HG03064 (cell line): ENCODE data around the gene TMC7.

ENCODE experiments used
- ATAC-seq: cut with Tn5 transposase; IDR thresholded peaks from one replicate; pipeline ENCODE4 v1.9.1; 2021; ENCODE audit warnings: low read depth; ENCODE audit not compliant: unreplicated experiment

Gene TMC7

DNA sequence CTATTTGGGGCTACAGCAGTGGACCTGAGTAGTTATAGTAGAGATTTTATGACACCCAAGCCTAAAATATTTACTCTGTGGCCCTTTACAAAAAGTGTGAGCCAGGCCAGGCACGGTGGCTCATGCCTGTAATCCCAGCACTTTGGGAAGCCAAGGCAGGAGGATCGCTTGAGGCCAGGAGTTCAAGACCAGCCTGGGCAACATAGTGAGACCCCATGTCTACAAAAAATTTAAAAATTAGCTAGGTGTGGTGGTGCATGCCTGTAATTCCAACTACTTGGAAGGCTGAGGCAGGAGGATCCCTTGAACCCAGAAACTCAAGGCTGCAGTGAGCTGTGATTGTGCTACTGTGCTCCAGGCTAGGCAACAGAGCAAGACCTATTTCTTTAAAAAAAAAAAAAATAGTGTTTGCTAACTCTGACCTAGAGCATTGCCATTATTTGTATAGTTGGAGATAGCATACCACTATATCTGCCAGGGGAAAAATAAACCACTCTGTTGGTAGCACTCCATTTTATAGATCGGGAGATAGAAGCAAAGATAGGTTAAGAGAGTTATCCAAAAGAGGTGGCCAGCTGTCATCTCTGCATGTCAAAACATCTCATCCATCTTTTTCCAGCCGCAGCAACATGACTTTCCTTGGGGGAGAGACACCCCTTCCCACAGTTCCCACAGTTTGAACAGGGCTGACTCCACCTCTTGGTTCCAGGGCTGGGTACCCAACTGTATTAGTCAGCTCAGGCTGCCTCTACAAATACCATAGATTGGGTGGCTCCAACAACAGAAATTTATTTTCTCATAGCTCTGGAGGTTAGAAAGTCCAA, 127.0 kb downstream of the TMC7 start:
- ATAC-seq = no peak

DNA sequence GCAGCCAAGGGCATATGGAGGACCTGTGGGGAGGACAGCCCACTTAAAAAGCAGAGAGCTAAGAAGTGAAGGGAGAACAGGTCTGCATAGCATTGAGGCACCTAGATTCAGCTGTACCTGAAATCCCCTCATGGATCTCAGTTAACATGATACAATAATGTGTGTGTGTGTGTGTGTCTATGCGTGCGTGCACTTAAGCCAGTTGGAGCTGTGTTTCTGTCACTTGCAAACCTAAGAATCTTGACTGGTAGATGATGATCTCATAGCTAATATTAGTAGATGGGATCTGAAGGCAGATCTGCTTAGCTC, 128.3 kb downstream of the TMC7 start:
- ATAC-seq = no peak
